Measurements from ENCODE around the gene C12orf57. TPM values are rescaled to one million over a fixed set of nuclear protein-coding genes. Genes with fewer than 3 reads are reported as not detected.
A peak's percentile ranks its signal among the peaks of the same experiment; 100 is the strongest.

C12orf57 gene
- polyA plus RNA-seq, 1 donor (not counting 4 experiments of a cell fraction or from before 2014, with no cell fraction given): 137 TPM

DNA sequence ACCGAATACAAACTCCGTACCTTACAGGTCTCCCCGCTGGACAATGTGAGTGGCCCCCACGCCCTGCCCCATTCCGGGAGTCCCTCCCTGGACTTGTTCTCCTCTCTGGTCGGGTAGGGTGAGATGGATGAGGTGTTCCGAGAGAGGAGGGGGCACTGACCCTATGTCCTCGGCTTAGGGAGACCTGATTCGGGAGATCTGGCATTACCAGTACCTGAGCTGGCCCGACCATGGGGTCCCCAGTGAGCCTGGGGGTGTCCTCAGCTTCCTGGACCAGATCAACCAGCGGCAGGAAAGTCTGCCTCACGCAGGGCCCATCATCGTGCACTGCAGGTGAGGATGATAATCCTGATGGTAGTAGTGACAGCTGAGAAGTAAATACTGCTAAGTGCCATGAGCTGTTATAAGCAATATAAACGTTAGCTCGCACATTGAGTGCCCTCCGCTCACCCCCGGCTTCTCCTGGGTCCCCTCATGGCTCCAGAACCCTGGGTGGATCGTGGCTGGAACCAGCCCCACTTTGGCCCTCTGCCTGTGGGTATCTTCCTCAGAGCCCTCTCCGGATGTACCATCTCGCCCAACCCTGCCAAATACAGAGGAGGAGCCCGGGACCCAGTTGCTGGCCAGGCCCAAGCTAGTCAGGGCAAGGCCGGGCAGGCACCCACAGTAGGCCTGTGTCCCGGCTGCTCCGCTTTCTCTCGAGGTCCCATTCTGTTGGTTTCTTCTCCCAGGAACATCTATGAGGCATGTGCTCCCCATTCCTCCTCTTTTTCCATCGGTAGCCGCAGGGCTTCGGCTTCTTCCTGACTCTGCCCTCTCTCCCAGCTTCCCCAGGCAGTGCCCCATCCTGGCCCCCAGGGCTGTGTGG lies 14.2 kb downstream of the C12orf57 start:
- H3K4me2 ChIP-seq (ENCODE audit: control insufficient read depth, extremely low read depth, insufficient read depth, low read depth, low read length): peak overlapping the region; percentile 49
- dilution Hi-C loops (cut with MboI; ENCODE audit: extremely low pct_ligation_motif_present, low sequenced_read_pairs): no loop called here
- FAIRE-seq (no peak), DNase-seq (ENCODE audit: low read depth, low spot score) (no peak)
- no peaks in the 10 kb centered on the region for H4K20me1 ChIP-seq (ENCODE audit: control insufficient read depth, extremely low read depth, insufficient read depth, low read length)
- TF ChIP-seq, protein P1, sequence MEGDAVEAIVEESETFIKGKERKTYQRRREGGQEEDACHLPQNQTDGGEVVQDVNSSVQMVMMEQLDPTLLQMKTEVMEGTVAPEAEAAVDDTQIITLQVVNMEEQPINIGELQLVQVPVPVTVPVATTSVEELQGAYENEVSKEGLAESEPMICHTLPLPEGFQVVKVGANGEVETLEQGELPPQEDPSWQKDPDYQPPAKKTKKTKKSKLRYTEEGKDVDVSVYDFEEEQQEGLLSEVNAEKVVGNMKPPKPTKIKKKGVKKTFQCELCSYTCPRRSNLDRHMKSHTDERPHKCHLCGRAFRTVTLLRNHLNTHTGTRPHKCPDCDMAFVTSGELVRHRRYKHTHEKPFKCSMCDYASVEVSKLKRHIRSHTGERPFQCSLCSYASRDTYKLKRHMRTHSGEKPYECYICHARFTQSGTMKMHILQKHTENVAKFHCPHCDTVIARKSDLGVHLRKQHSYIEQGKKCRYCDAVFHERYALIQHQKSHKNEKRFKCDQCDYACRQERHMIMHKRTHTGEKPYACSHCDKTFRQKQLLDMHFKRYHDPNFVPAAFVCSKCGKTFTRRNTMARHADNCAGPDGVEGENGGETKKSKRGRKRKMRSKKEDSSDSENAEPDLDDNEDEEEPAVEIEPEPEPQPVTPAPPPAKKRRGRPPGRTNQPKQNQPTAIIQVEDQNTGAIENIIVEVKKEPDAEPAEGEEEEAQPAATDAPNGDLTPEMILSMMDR (optimal IDR thresholded peaks at IDR 0.05 in 1 of 3, IDR thresholded peaks at IDR 0.05 in 1 of 3, conservative IDR thresholded peaks at IDR 0.05 in 1 of 3; ENCODE audit: extremely low read depth in 1 of 3, insufficient read depth in 2 of 3, low read length in 3 of 3): no peak
- TF ChIP-seq EZH2 (IDR thresholded peaks at IDR 0.05; ENCODE audit: low read length): no peak
- H3K4me1 ChIP-seq (ENCODE audit: control insufficient read depth, extremely low read depth, insufficient read depth, low read length): peaks cover 35% of the 10 kb centered on the region
- H3K27me3 ChIP-seq (ENCODE audit: control insufficient read depth, extremely low read depth, insufficient read depth, low read length): no peaks in the 10 kb centered on the region
- peak overlapping the region; percentile 20 for H3K27ac ChIP-seq (ENCODE audit: control insufficient read depth, insufficient read depth, low read length)
- H3K79me2 ChIP-seq (ENCODE audit: control insufficient read depth, insufficient read depth, low read length): peaks cover 3% of the 10 kb centered on the region
- peaks cover 0 to 1% of the 10 kb centered on the region in 2 experiments for H3K36me3 ChIP-seq (ENCODE audit: control insufficient read depth in 2 of 2, extremely low read depth in 1 of 2, insufficient read depth in 2 of 2, low read length in 2 of 2)
- peak overlapping the region; percentile 37 for H2AFZ ChIP-seq (ENCODE audit: control insufficient read depth, low read length)
- no peaks in the 10 kb centered on the region for H3K9me1 ChIP-seq (ENCODE audit: control insufficient read depth, extremely low read depth, insufficient read depth, low read length)
- H3K4me3 ChIP-seq (ENCODE audit: control insufficient read depth in 2 of 3, extremely low read depth in 1 of 3, insufficient read depth in 2 of 3, low read depth in 1 of 3, low read length in 3 of 3): no peak overlapping the region
- peak overlapping the region; percentile 40 for H3K9ac ChIP-seq (ENCODE audit: control insufficient read depth, extremely low read depth, insufficient read depth, low read length)
- no peaks in the 10 kb centered on the region for H3K9me3 ChIP-seq (ENCODE audit: control insufficient read depth, low read depth, low read length)

DNA sequence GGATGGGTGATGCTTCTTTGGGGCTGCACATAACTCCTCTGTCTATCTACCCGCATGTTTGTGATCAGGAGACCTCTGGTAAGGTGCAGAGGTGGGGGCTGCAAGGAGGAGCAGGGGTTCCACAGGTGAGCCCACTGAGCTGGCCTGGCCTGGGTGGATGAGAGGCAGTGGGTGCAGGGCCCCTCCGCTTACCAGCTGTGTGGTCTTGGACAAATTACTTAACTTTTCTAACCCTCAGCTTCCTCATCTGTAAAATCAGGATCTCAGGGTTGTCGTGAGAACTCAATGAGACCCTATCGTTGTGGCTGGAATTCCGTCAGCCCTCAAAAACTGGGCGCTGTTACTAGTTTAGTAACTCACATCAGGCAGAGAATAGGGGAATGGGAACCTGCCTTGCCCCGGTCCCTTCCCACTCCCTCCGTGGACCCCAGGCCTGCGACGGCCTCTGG lies 14.8 kb downstream of the C12orf57 start:
- no peaks in the 10 kb centered on the region for H3K9me1 ChIP-seq (ENCODE audit: control insufficient read depth, extremely low read depth, insufficient read depth, low read length)
- H4K20me1 ChIP-seq (ENCODE audit: control insufficient read depth, extremely low read depth, insufficient read depth, low read length): no peaks in the 10 kb centered on the region
- peaks cover 9% of the 10 kb centered on the region for H3K79me2 ChIP-seq (ENCODE audit: control insufficient read depth, insufficient read depth, low read length)
- no peak for FAIRE-seq
- DNase-seq (ENCODE audit: low read depth, low spot score): no peak
- H3K4me1 ChIP-seq (ENCODE audit: control insufficient read depth, extremely low read depth, insufficient read depth, low read length): peaks cover 35% of the 10 kb centered on the region
- peak overlapping the region; percentile 40 for H3K9ac ChIP-seq (ENCODE audit: control insufficient read depth, extremely low read depth, insufficient read depth, low read length)
- H3K4me3 ChIP-seq (ENCODE audit: control insufficient read depth in 2 of 3, extremely low read depth in 1 of 3, insufficient read depth in 2 of 3, low read depth in 1 of 3, low read length in 3 of 3): no peak overlapping the region
- peak overlapping the region; percentile 49 for H3K4me2 ChIP-seq (ENCODE audit: control insufficient read depth, extremely low read depth, insufficient read depth, low read depth, low read length)
- peaks cover 0 to 1% of the 10 kb centered on the region in 2 experiments for H3K36me3 ChIP-seq (ENCODE audit: control insufficient read depth in 2 of 2, extremely low read depth in 1 of 2, insufficient read depth in 2 of 2, low read length in 2 of 2)
- TF ChIP-seq EZH2 (IDR thresholded peaks at IDR 0.05; ENCODE audit: low read length): no peak
- TF ChIP-seq, protein P1 (optimal IDR thresholded peaks at IDR 0.05 in 1 of 3, IDR thresholded peaks at IDR 0.05 in 1 of 3, conservative IDR thresholded peaks at IDR 0.05 in 1 of 3; ENCODE audit: extremely low read depth in 1 of 3, insufficient read depth in 2 of 3, low read length in 3 of 3): no peak
- dilution Hi-C loops (cut with MboI; ENCODE audit: extremely low pct_ligation_motif_present, low sequenced_read_pairs): no loop called here
- H3K27me3 ChIP-seq (ENCODE audit: control insufficient read depth, extremely low read depth, insufficient read depth, low read length): no peaks in the 10 kb centered on the region
- H2AFZ ChIP-seq (ENCODE audit: control insufficient read depth, low read length): peak overlapping the region; percentile 37
- H3K27ac ChIP-seq (ENCODE audit: control insufficient read depth, insufficient read depth, low read length): peak overlapping the region; percentile 20
- H3K9me3 ChIP-seq (ENCODE audit: control insufficient read depth, low read depth, low read length): no peaks in the 10 kb centered on the region
